ENCODE measurements around the gene PAX5. TPM values are rescaled to one million over a fixed set of nuclear protein-coding genes. Genes with fewer than 3 reads are reported as not detected.

Gene PAX5
- total RNA-seq, 1 experiment from 2014 or later: 6.6 TPM

- H3K4me1 Mint-ChIP-seq: peaks cover 31% of the 10 kb centered on the region
Measured at GRCh38 chr9:36988848-36989247, 45.2 kb downstream of the PAX5 start.

DNA sequence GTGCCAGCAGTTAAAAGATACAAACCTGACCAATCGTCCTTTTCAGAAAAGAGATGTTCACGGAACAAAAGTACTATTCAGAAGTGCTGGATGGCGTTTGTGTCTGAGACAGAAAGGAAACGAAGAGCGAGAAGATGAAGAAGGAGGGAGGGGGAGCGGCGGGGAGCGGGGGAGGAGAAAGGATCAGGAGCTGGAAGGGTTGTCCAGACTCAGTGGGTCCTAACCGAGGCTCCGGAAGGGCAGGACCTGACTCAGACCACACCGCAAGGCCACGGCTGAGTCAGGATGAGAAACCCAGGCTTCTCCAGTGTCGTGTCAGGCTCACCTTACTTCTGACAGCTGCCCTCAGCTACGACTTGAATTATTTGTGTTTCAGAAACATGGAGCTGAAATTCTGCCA is 46.2 kb downstream of the PAX5 start:
- H3K27me3 Mint-ChIP-seq (ENCODE audit: low read depth): peaks cover 94% of the 10 kb centered on the region
- DNase-seq (ENCODE audit: low spot score) (no peak), ATAC-seq (no peak)
- POLR2A ChIA-PET: interaction anchor here (1.2 kb wide), 1 partner anchor 40 kb away, joined by 6 read pairs; no protein-coding TSS in a partner anchor
- CTCF ChIA-PET: interaction anchor here (0.6 to 13.2 kb wide), 12 partner anchors 8 to 132 kb away, joined by 3 to 232 read pairs (median 4); no protein-coding TSS in a partner anchor
- no peaks in the 10 kb centered on the region; the same call in 1 of the 2 replicates for H3K36me3 Mint-ChIP-seq
- no peak for TF ChIP-seq ERG (CRISPR knock-in tag; IDR thresholded peaks at IDR 0.05)
- peaks cover 28% of the 10 kb centered on the region for H3K4me1 Mint-ChIP-seq
- H3K4me3 Mint-ChIP-seq: peak overlapping the region; percentile 72
- 0 out of 2 replicates have a peak, but pooled peaks cover 5% of the 10 kb centered on the region for H3K9me3 Mint-ChIP-seq
- no peak overlapping the region for H3K27ac Mint-ChIP-seq

More at GRCh38 chr9:36988848-36989247, 45.2 kb downstream of the PAX5 start:
- Mint-ChIP-seq H3K4me3 (no peak overlapping the region), H3K27ac (no peak overlapping the region), H3K36me3 (no peaks in the 10 kb centered on the region; the same call in 1 of the 2 replicates), H3K9me3 (0 out of 2 replicates have a peak, but pooled peaks cover 5% of the 10 kb centered on the region), H3K27me3 (ENCODE audit: low read depth) (peaks cover 84% of the 10 kb centered on the region)
- ATAC-seq (no peak), DNase-seq (ENCODE audit: low spot score) (no peak)
- POLR2A ChIA-PET: interaction anchor here (1.2 kb wide), 1 partner anchor 39 kb away, joined by 6 read pairs; no protein-coding TSS in a partner anchor
- CTCF ChIA-PET: interaction anchor here (0.8 to 13.2 kb wide), 12 partner anchors 8 to 135 kb away, joined by 3 to 232 read pairs (median 6); no protein-coding TSS in a partner anchor
- TF ChIP-seq NFATC4 (CRISPR knock-in tag; IDR thresholded peaks at IDR 0.05) (no peak), ZNF423 (CRISPR knock-in tag; IDR thresholded peaks at IDR 0.05) (no peak), CTCF (IDR thresholded peaks at IDR 0.05) (no peak), IRF2 (CRISPR knock-in tag; IDR thresholded peaks at IDR 0.05; ENCODE audit: borderline replicate concordance, low read depth) (no peak), KAT7 (CRISPR knock-in tag; IDR thresholded peaks at IDR 0.05; ENCODE audit: borderline replicate concordance) (no peak), ATF3 (CRISPR knock-in tag; conservative IDR thresholded peaks at IDR 0.05) (no peak), NR3C1 (CRISPR knock-in tag; conservative IDR thresholded peaks at IDR 0.05; ENCODE audit: low read depth) (no peak), NFYB (CRISPR knock-in tag; conservative IDR thresholded peaks at IDR 0.05; ENCODE audit: low read depth) (no peak), ERG (CRISPR knock-in tag; IDR thresholded peaks at IDR 0.05) (no peak), NFE2L1 (CRISPR knock-in tag; IDR thresholded peaks at IDR 0.05) (no peak)

GRCh38 chr9:36987409-36987808 is 46.7 kb downstream of the PAX5 start:
- POLR2A ChIA-PET: no interaction called here
- no peak overlapping the region for H3K27ac Mint-ChIP-seq
- peaks cover 96% of the 10 kb centered on the region for H3K27me3 Mint-ChIP-seq (ENCODE audit: low read depth)
- ATAC-seq (no peak), DNase-seq (ENCODE audit: low spot score) (no peak)
- TF ChIP-seq ZBTB21 (CRISPR knock-in tag; IDR thresholded peaks at IDR 0.05; ENCODE audit: borderline replicate concordance) (no peak), CREM (CRISPR knock-in tag; IDR thresholded peaks at IDR 0.05) (no peak), ZNF263 (CRISPR knock-in tag; IDR thresholded peaks at IDR 0.05; ENCODE audit: low read depth) (no peak), GABPB1 (CRISPR knock-in tag; IDR thresholded peaks at IDR 0.05) (no peak), ZNF416 (CRISPR knock-in tag; IDR thresholded peaks at IDR 0.05) (no peak), ZNF396 (CRISPR knock-in tag; IDR thresholded peaks at IDR 0.05; ENCODE audit: borderline replicate concordance) (no peak)
- CTCF ChIA-PET: interaction anchor here (0.6 to 13.2 kb wide), 9 partner anchors 8 to 132 kb away, joined by 3 to 232 read pairs (median 7); no protein-coding TSS in a partner anchor
- H3K4me3 Mint-ChIP-seq: peak overlapping the region; percentile 72
- peaks cover 28% of the 10 kb centered on the region for H3K4me1 Mint-ChIP-seq
- H3K9me3 Mint-ChIP-seq: 0 out of 2 replicates have a peak, but pooled peaks cover 5% of the 10 kb centered on the region
- no peaks in the 10 kb centered on the region; the same call in 1 of the 2 replicates for H3K36me3 Mint-ChIP-seq

All from WTC11 (cell line).